H1 (cell line): ENCODE results near the gene MLLT6. TPM values are rescaled to one million over a fixed set of nuclear protein-coding genes. Genes with fewer than 3 reads are reported as not detected.
A peak's percentile ranks its signal among the peaks of the same experiment; 100 is the strongest.

Source experiments
- CTCF ChIA-PET: fragments of 300-600 bp; sonication (Branson Sonifier 250); formaldehyde crosslinking; loops from one replicate; lab custom pipeline; 2021; ENCODE audit not compliant: partially characterized antibody; lab: Charles Lee
- POLR2A ChIA-PET: fragments of 300-600 bp; sonication (Branson Sonifier 250); formaldehyde crosslinking; loops from one replicate; lab custom pipeline; 2021; ENCODE audit warnings: inconsistent platforms; ENCODE audit not compliant: partially characterized antibody; lab: Charles Lee
- DNase-seq, 2 experiments: peaks; one replicate each; pipeline versions ENCODE4 v3.0.0 to v3.0.0-alpha.2; 2010 to 2022; ENCODE audit warnings: low spot score in 2 of 2, low read depth in 1 of 2, mixed read lengths in 1 of 2
- FAIRE-seq: peaks from 2 replicates; lab custom pipeline; 2011; peaks lifted over from hg19 to GRCh38; lab: Jason Lieb, UNC
- H2AFZ ChIP-seq: 2 replicates; pipeline ENCODE4 v1.8.1; 2012; ENCODE audit warnings: low read length, inconsistent platforms
- H2AK5ac ChIP-seq: 2 replicates; pipeline ENCODE4 v1.6.1; 2013; ENCODE audit warnings: low read depth, low read length
- H2BK120ac ChIP-seq: replicated peaks from 2 replicates; pipeline ENCODE3; 2013; ENCODE audit warnings: low read depth, low read length, inconsistent platforms
- H2BK12ac ChIP-seq: 2 replicates; pipeline ENCODE4 v1.6.1; 2013; ENCODE audit warnings: low read depth, low read length
- H2BK15ac ChIP-seq: 2 replicates; pipeline ENCODE4 v1.6.1; 2013; ENCODE audit warnings: low read length
- H2BK20ac ChIP-seq: 2 replicates; pipeline ENCODE4 v1.6.1; 2013; ENCODE audit warnings: low read length
- H2BK5ac ChIP-seq: 2 replicates; pipeline ENCODE4 v1.6.1; 2013; ENCODE audit warnings: low read depth, low read length
- H3K14ac ChIP-seq: 2 replicates; pipeline ENCODE4 v1.6.1; 2013; ENCODE audit warnings: inconsistent platforms; ENCODE audit not compliant: insufficient read length
- H3K18ac ChIP-seq: 2 replicates; pipeline ENCODE4 v1.6.1; 2013; ENCODE audit warnings: low read length; ENCODE audit errors: extremely low read depth
- H3K23ac ChIP-seq: 2 replicates; pipeline ENCODE4 v1.6.1; 2013; ENCODE audit warnings: inconsistent platforms; ENCODE audit not compliant: insufficient read length
- H3K23me2 ChIP-seq: 2 replicates; pipeline ENCODE4 v1.6.1; 2013; ENCODE audit warnings: low read depth, low read length
- H3K27ac ChIP-seq: 2 replicates; pipeline ENCODE4 v1.6.1; 2011; ENCODE audit warnings: low read depth, low read length, inconsistent platforms
- H3K27me3 ChIP-seq, 4 experiments: replicated peaks in 1 of 4; 1 replicate in 1 of 4; 2 replicates in 3 of 4; pipeline versions ENCODE4 v1.6.1 to v1.8.1; 2011 to 2013; ENCODE audit warnings: low read length in 3 of 4, mild to moderate bottlenecking in 3 of 4, inconsistent platforms in 2 of 4, mixed read lengths in 2 of 4, moderate library complexity in 1 of 4; ENCODE audit not compliant: control insufficient read depth in 3 of 4, insufficient read depth in 3 of 4; ENCODE audit errors: extremely low read depth in 1 of 4
- H3K36me3 ChIP-seq, 4 experiments: 2 replicates each; pipeline versions ENCODE4 v1.6.1 to v1.8.1; 2011 to 2013; ENCODE audit warnings: mild to moderate bottlenecking in 4 of 4, low read length in 3 of 4, moderate library complexity in 2 of 4, control low read depth in 1 of 4, inconsistent platforms in 1 of 4; ENCODE audit not compliant: insufficient read depth in 4 of 4, control insufficient read depth in 2 of 4
- H3K4ac ChIP-seq: replicated peaks from 2 replicates; pipeline ENCODE3; 2013; ENCODE audit warnings: low read length, low read depth, mixed read lengths, inconsistent platforms; ENCODE audit not compliant: insufficient read length
- H3K4me1 ChIP-seq, 4 experiments: replicated peaks in 1 of 4; 1 replicate in 1 of 4; 2 replicates in 3 of 4; pipeline versions ENCODE4 v1.6.1 to v1.8.1; 2011 to 2013; ENCODE audit warnings: low read length in 3 of 4, inconsistent platforms in 2 of 4, mixed read lengths in 1 of 4; ENCODE audit not compliant: insufficient read depth in 4 of 4, control insufficient read depth in 3 of 4
- H3K4me2 ChIP-seq, 2 experiments: 2 replicates each; pipeline versions ENCODE4 v1.6.1 to v1.8.1; 2011 to 2013; ENCODE audit warnings: low read depth in 2 of 2, low read length in 2 of 2, control low read depth in 1 of 2, inconsistent platforms in 1 of 2, mild to moderate bottlenecking in 1 of 2; ENCODE audit not compliant: insufficient read depth in 1 of 2
- H3K4me3 ChIP-seq, 4 experiments: fragments of 200-600, 300-600 bp in 1 of 4; sonication (generic), shearing (Covaris generic), sonication (Bioruptor Twin) in 1 of 4; 2 replicates each; pipeline versions ENCODE4 v1.5.1 to v1.8.1; 2011 to 2016; ENCODE audit warnings: low read length in 4 of 4, low read depth in 3 of 4, control low read depth in 2 of 4, inconsistent platforms in 2 of 4, mild to moderate bottlenecking in 2 of 4, mixed read lengths in 1 of 4, moderate library complexity in 1 of 4; ENCODE audit not compliant: insufficient read depth in 2 of 4; ENCODE audit errors: extremely low read depth in 1 of 4
- H3K56ac ChIP-seq: replicated peaks from 2 replicates; pipeline ENCODE3; 2013; ENCODE audit warnings: low read depth, mild to moderate bottlenecking, mixed read lengths, low read length, inconsistent platforms; ENCODE audit not compliant: insufficient read length
- H3K79me1 ChIP-seq: 2 replicates; pipeline ENCODE4 v1.6.1; 2013; ENCODE audit warnings: low read depth, low read length, control low read depth
- H3K79me2 ChIP-seq, 2 experiments: 2 replicates each; pipeline versions ENCODE4 v1.6.1 to v1.8.1; 2012 to 2013; ENCODE audit warnings: low read length in 2 of 2, mild to moderate bottlenecking in 2 of 2, inconsistent platforms in 1 of 2; ENCODE audit not compliant: insufficient read depth in 2 of 2, control insufficient read depth in 1 of 2
- H3K9ac ChIP-seq, 4 experiments: replicated peaks in 1 of 4; 1 replicate in 1 of 4; 2 replicates in 3 of 4; pipeline versions ENCODE4 v1.6.1 to v1.8.1; 2011 to 2013; ENCODE audit warnings: low read depth in 3 of 4, low read length in 3 of 4, control low read depth in 2 of 4, mild to moderate bottlenecking in 2 of 4, moderate library complexity in 2 of 4, inconsistent platforms in 1 of 4; ENCODE audit errors: extremely low read depth in 1 of 4
- H3K9me3 ChIP-seq, 2 experiments: 2 replicates each; pipeline versions ENCODE4 v1.6.1 to v1.8.1; 2012 to 2013; ENCODE audit warnings: mild to moderate bottlenecking in 2 of 2, moderate library complexity in 2 of 2, control low read depth in 1 of 2, inconsistent platforms in 1 of 2, low read depth in 1 of 2, low read length in 1 of 2, mixed read lengths in 1 of 2; ENCODE audit not compliant: insufficient read depth in 2 of 2
- H4K20me1 ChIP-seq, 2 experiments: replicated peaks in 1 of 2; 2 replicates each; pipeline versions ENCODE3 to v1.8.1; 2011 to 2013; ENCODE audit warnings: inconsistent platforms in 2 of 2, low read length in 2 of 2, mild to moderate bottlenecking in 1 of 2; ENCODE audit not compliant: insufficient read depth in 2 of 2, control insufficient read depth in 1 of 2
- H4K5ac ChIP-seq: 2 replicates; pipeline ENCODE4 v1.6.1; 2013; ENCODE audit warnings: low read length, low read depth, mixed read lengths, inconsistent platforms; ENCODE audit not compliant: insufficient read length
- H4K8ac ChIP-seq: 2 replicates; pipeline ENCODE4 v1.8.0; 2013; ENCODE audit warnings: mild to moderate bottlenecking, moderate library complexity, low read length, inconsistent platforms; ENCODE audit not compliant: insufficient read depth; ENCODE audit errors: extremely low read depth
- H4K91ac ChIP-seq: replicated peaks from 2 replicates; pipeline ENCODE3; 2013; ENCODE audit warnings: low read length, mixed read lengths, inconsistent platforms; ENCODE audit not compliant: insufficient read length
- BACH1 ChIP-seq: IDR thresholded peaks from 2 replicates; pipeline ENCODE4 v1.6.1; 2012; ENCODE audit warnings: low read length, improper control_type of control experiment
- KDM4A ChIP-seq: IDR thresholded peaks from one replicate; pipeline ENCODE4 v1.7.1; 2012; ENCODE audit warnings: low read depth, mild to moderate bottlenecking, moderate library complexity, low read length, inconsistent platforms; ENCODE audit not compliant: severe bottlenecking
- PHF8 ChIP-seq: fragments of 200-600 bp; sonication (generic); conservative IDR thresholded peaks from 2 replicates; pipeline ENCODE4 v1.7.1; 2012; ENCODE audit warnings: low read depth, mild to moderate bottlenecking, inconsistent platforms, low read length, moderate library complexity
- TAF7 ChIP-seq: optimal IDR thresholded peaks from 2 replicates; pipeline ENCODE3; 2011; ENCODE audit warnings: low read depth, mild to moderate bottlenecking, inconsistent platforms, low read length, moderate library complexity, borderline replicate concordance
- WGBS, 2 experiments: shearing (Covaris generic) in 1 of 2; methylation state at CpG; one replicate each; pipeline versions ENCODE4 v1.1.6 to v1.1.7; 2013 to 2015; ENCODE audit warnings: low lambda C conversion rate in 2 of 2, mixed read lengths in 2 of 2, inconsistent platforms in 1 of 2, low coverage in 1 of 2, missing lambda C conversion rate in 1 of 2; ENCODE audit not compliant: insufficient replicate concordance in 2 of 2, insufficient coverage in 1 of 2, insufficient read length in 1 of 2; ENCODE audit errors: extremely low coverage in 1 of 2, missing lambda C conversion rate in 1 of 2; 5-methylcytosine and 5-hydroxymethylcytosine counted together
- long read RNA-seq, 2 experiments: library from RNA in 1 of 2; library from capped mRNA in 1 of 2; stranded (forward); transcript quantifications; one replicate each; pipeline ENCODE4 v2.0.0, GENCODE V29; 2021; ENCODE audit warnings: inconsistent platforms in 1 of 2
- polyA minus RNA-seq, 3 experiments: library from RNA; depleted of rRNA, polyadenylated mRNA; stranded (reverse); fragments of >200 nt; gene quantifications; 1 replicate in 2 of 3; 2 replicates in 1 of 3; pipeline ENCODE4 v1.2.3, GENCODE V29; 2011
- polyA plus RNA-seq, 7 experiments: library from polyadenylated mRNA; depleted of rRNA in 3 of 7; stranded (reverse) in 5 of 7; unstranded in 2 of 7; fragments of >200 nt in 5 of 7; fragments of 200-250 nt in 2 of 7; gene quantifications; 1 replicate in 5 of 7; 2 replicates in 1 of 7; 4 replicates in 1 of 7; pipeline versions ENCODE4 v1.2.1 to v1.2.3, GENCODE V29; 2011 to 2013; ENCODE audit warnings: missing spikeins in 2 of 7, mixed read lengths in 2 of 7
- total RNA-seq: library from RNA; stranded (reverse); fragmentation: NEBNext Ultra II Directional; extraction: Animal tissue kit (Norgen Biotek cat#: 25700); gene quantifications from 2 replicates; pipeline ENCODE4 v1.2.1, GENCODE V29; 2021
- TF ChIP-seq, protein P1 (sequence below), 3 experiments: IDR thresholded peaks; 1 replicate in 2 of 3; 2 replicates in 1 of 3; pipeline versions ENCODE4 v1.5.1 to v1.6.1; 2011; ENCODE audit warnings: low read length in 3 of 3, mild to moderate bottlenecking in 3 of 3, inconsistent platforms in 2 of 3, low read depth in 1 of 3, moderate library complexity in 1 of 3; ENCODE audit not compliant: insufficient read depth in 1 of 3; ENCODE audit errors: control extremely low read depth in 1 of 3

The MLLT6 gene
- total RNA-seq (7.7 and 8.0 TPM in 2 replicates), polyA plus RNA-seq (2011; rRNA removed) (6.5 and 7.7 TPM in 2 replicates), polyA minus RNA-seq (2011; rRNA and poly(A)+ RNA removed) (8.2 and 12.8 TPM in 2 replicates)
- 9.3 TPM for polyA plus RNA-seq (2011; cell fraction: cytosol; rRNA removed)
- 57.8 TPM for polyA plus RNA-seq (2011; cell fraction: nucleus; rRNA removed)
- 8.9 to 16.8 TPM (median 11.1 TPM) in 4 replicates for polyA plus RNA-seq (2012, experiment 1 of 2)
- polyA plus RNA-seq (2012, experiment 2 of 2): 5.1 TPM
- polyA plus RNA-seq (2013, experiment 1 of 2): 3.0 TPM
- polyA plus RNA-seq (2013, experiment 2 of 2): 2.4 TPM
- 6.0 TPM for polyA minus RNA-seq (2011; cell fraction: cytosol; rRNA and poly(A)+ RNA removed)
- polyA minus RNA-seq (2011; cell fraction: nucleus; rRNA and poly(A)+ RNA removed): 19.7 TPM
- long read RNA-seq, experiment 1, partial matches to known transcripts: 0 of 1 reads
- long read RNA-seq, experiment 1, other reads (novel, unspliced or antisense): 0 of 1 reads
- long read RNA-seq, experiment 2: 0 reads

DNA sequence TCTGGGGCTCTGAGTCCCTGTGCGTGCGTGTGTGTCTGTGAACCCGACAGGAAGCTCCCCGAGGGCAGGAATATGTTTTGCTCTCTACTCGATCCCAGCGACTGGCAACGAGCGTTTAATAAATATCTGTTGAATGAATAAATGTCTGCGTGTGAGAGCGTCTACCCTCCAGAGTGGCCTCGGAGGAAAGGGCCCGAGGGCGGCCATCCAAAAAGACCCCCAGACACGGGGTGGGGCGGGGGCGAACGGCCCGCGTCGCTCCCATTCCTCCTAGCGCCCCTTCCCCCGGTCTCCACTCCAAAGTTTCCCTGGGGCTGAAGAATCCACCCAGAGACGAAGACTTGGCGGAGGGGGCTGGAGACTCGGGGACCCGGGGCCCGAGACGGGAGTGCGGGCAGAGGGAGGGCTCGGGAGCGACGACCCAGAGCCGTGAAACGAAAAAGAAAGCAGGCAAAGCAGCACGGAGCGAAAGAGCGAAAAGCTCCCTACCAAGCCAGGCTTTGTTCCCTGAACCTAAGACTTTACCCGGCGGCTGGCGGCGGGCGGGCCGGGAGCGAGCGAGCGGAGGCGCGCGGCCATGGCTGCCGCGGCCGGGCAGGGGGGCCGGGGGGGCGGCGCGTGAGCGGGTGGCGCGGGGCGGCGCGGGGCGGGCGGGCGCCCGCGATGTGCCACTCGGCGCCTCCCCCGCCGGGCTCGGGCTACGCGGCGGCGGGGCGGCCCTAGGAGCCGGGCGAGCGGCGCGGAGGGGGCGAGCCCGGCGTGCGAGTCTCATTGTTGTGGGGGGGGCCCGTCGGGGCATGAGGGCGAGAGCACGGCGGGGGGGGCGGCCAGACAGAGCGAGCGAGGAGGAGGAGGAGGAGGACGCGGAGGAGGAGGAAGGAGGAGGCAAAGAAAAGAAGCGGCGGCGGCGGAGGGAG lies at the start of gene MLLT6:
MLLT6 (plus strand) TSS at position 668 of the 917 bp plus-strand sequence. CDS start 360 bp downstream, outside the sequence.
- peaks cover 5 to 18% of the 10 kb centered on the region in 2 experiments for H4K20me1 ChIP-seq
- 3% methylated on average over 57 of the region's 100 CpGs; no CpG with 5 or more reads in 1 of the 2 experiments for WGBS, 2 experiments
- H3K4me1 ChIP-seq: peaks cover 15 to 48% (median 32%) of the 10 kb centered on the region in 4 experiments
- H3K27me3 ChIP-seq: peaks cover 31 to 80% (median 66%) of the 10 kb centered on the region in 4 experiments
- H3K9ac ChIP-seq: no peak within 1 kb of the TSS; a peak in 1 of 7 replicates
- peak within 1 kb of the TSS; percentile 47; the same call in 1 of the 2 replicates for H4K8ac ChIP-seq
- H2AFZ ChIP-seq: no peak within 1 kb of the TSS
- H2BK120ac ChIP-seq: no peak within 1 kb of the TSS
- no peak within 1 kb of the TSS for H2AK5ac ChIP-seq
- POLR2A ChIA-PET: interaction anchor here (1.0 to 4.5 kb wide), 12 partner anchors 11 to 149 kb away, joined by 3 to 38 read pairs (median 4); no protein-coding TSS in a partner anchor
- no peak within 1 kb of the TSS for H3K27ac ChIP-seq
- H3K4me3 ChIP-seq: peak within 1 kb of the TSS; percentile 46 to 76 (median 60)
- no peak within 1 kb of the TSS for H2BK20ac ChIP-seq
- no peaks in the 10 kb centered on the region for H3K79me1 ChIP-seq
- H3K23ac ChIP-seq: no peak within 1 kb of the TSS
- peak within 1 kb of the TSS; percentile 44; the same call in 1 of the 2 replicates for H2BK5ac ChIP-seq
- H3K14ac ChIP-seq: no peak within 1 kb of the TSS
- peaks cover 28% of the 10 kb centered on the region for H3K23me2 ChIP-seq
- peak within 1 kb of the TSS; percentile 81 to 92 for H3K4me2 ChIP-seq
- no peak within 1 kb of the TSS for H4K5ac ChIP-seq
- no peaks in the 10 kb centered on the region for H3K79me2 ChIP-seq
- no peak for DNase-seq
- CTCF ChIA-PET: interaction anchor here (0.6 to 3.4 kb wide), 12 partner anchors 9 to 125 kb away, joined by 3 to 30 read pairs (median 4); no protein-coding TSS in a partner anchor
- H3K18ac ChIP-seq: no peak within 1 kb of the TSS; the same call in 1 of the 2 replicates
- no peak for FAIRE-seq
- peak within 1 kb of the TSS; percentile 10; the same call in 1 of the 2 replicates for H2BK12ac ChIP-seq
- no peaks in the 10 kb centered on the region for H3K36me3 ChIP-seq
- H3K56ac ChIP-seq: no peak within 1 kb of the TSS
- peak within 1 kb of the TSS; percentile 15 for H4K91ac ChIP-seq
- 0 out of 2 replicates have a peak within 1 kb of the TSS, but pooled peaks have one; percentile 20 for H2BK15ac ChIP-seq
- no peaks in the 10 kb centered on the region for H3K9me3 ChIP-seq
- H3K4ac ChIP-seq: no peak within 1 kb of the TSS
- peak; percentile 3 for TF ChIP-seq TAF7
- TF ChIP-seq, protein P1, sequence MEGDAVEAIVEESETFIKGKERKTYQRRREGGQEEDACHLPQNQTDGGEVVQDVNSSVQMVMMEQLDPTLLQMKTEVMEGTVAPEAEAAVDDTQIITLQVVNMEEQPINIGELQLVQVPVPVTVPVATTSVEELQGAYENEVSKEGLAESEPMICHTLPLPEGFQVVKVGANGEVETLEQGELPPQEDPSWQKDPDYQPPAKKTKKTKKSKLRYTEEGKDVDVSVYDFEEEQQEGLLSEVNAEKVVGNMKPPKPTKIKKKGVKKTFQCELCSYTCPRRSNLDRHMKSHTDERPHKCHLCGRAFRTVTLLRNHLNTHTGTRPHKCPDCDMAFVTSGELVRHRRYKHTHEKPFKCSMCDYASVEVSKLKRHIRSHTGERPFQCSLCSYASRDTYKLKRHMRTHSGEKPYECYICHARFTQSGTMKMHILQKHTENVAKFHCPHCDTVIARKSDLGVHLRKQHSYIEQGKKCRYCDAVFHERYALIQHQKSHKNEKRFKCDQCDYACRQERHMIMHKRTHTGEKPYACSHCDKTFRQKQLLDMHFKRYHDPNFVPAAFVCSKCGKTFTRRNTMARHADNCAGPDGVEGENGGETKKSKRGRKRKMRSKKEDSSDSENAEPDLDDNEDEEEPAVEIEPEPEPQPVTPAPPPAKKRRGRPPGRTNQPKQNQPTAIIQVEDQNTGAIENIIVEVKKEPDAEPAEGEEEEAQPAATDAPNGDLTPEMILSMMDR (IDR thresholded peaks at IDR 0.05; ENCODE audit: control extremely low read depth in 1 of 3, insufficient read depth in 1 of 3, low read depth in 1 of 3, low read length in 3 of 3): no peak
- no peak for TF ChIP-seq BACH1
- peak; percentile 66 for TF ChIP-seq KDM4A
- TF ChIP-seq PHF8: peak; percentile 18; the same call in 1 of the 2 replicates
